CD4-positive, alpha-beta T cell treated with Interleukin-2 at 100 ng/mL for 4 hours (primary cell): ENCODE data around the gene CEP76.
"Not testable (repeated sequence)": the region's sequence is repeated elsewhere in the genome, so short reads cannot be mapped to it uniquely, and the experiment has no call there.

Source experiments
- DNase-seq: peaks from one replicate; pipeline ENCODE4 v3.0.0-alpha.2; 2020; ENCODE audit warnings: low spot score

Gene CEP76

DNA sequence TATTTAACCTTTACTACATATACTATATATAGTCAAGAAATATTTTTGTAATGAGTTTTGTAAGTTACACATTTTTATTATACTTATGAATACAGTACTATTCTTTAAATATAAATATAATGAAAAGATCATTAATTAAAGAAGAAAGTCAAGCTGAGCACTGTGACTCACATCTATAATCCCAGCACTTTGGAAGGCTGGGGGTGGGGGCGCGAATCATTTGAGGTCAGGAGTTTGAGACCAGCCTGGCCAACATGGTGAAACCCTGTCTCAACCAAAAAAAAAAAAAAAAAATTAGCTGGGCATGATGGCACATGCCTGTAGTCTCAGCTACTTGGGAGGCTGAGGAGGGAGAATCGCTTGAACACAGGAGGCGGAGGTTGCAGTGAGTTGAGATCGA lies 58.8 kb downstream of the CEP76 start:
- not testable (repeated sequence) for DNase-seq

DNA sequence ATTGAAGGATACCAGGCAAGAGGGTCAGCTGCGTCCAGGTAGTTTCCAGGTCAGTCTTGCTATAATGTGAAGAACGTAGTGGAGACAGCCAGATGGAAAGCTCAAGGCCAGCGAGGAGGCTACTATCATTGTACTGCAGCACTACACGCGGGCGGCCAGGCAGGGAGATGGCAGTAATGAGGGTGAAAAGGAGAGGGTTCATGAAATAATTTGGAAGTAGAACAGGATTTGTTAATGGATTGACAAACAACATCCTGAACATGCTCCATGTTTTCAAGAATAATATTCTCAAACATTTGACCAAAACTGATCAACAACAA lies 61.7 kb downstream of the CEP76 start:
- DNase-seq, result no peak

DNA sequence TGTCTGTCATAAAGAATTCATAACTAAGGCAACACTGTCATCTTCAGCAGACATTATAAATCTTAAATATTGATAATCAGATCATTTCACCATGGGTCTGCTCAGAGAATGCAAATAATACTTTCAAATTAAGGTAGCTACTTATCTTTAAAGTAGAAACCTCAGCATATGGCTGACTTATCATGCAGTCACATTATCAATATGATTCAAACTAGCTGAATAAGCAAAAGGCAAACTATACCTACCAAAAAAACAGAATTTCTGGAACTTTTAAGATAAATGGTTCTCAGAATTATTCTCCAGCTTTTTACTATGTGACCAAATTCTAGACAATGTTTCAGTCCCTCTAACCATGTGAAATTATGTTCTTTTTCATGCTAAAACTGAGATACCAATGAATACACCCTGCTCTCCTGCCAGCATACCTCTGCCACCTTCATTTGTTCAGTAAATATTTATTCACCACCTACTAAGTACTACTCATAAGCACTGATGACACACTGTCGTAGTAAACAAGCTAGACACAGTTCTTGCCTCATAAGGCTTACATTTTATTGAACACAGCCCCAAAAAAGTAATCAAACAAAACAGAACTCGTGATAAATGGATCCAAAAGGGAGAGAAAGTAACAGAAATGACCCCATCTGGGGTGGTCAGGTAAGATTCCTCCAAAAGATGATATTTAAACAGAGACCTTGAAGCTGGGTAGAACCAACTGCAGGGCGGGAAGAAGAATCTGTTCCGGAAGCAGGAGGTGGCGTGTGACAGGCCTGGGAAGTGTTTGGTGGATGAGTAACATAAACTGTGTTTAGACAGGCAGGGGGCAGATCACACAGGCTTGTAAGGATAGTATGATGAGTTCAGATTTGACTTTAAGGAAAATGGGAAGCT lies 62.3 kb downstream of the CEP76 start:
- DNase-seq, result no peak

DNA sequence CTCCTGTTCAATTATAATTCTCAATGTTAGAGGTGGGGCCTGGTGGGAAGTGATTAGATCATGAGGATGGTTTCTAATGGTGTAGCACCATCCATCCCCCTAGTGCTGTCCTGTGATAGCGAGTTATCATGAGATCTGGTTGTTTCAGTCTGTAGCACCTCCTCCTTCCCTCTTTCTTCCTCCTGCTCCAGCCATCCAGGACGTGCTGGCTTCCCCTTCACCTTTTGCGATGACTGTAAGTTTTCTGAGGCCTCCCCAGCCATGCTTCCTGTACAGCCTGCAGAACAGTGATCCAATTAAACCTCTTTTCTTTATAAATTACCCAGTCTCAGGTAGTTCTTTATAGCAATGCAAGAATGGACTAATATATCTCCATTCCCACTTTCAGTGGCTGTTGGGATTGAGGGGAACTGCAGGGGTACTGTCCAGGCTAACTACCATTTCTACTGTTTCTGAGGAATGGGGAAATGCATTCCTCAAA lies 63.8 kb downstream of the CEP76 start:
- no peak for DNase-seq

DNA sequence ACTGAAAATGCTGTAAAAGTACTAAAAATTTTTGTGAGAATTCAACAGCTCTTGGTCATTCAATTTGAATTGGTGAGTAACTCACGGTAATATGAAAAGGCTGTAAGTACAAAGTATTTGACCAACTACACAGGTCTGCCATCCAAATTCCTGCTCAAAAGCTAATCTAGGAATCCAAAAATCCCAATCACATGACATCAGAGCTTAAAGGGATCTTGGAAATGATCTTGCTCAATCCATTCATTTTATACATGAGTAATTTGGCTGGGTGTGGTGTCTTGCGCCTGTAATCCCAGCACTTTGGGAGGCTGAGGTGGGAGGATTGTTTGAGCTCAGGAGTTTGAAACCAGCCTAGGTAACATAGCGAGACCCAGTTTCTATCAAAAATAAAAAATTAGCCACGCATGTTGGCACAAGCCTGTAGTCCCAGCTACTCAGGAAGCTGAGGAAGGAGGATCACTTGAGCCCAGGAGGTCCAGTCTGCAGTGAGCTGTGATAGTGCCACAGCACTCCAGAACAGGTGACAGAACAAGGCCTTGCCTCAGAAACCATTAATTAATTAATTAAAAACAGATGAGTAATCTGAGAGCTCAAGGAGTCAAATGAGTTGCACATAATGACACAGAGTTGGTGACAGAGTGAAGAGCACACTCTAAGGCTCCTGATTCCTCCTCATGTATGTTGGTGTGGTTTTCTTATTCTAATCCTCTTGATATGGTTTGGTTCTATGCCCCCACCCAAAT lies 64.5 kb downstream of the CEP76 start:
- no peak for DNase-seq

DNA sequence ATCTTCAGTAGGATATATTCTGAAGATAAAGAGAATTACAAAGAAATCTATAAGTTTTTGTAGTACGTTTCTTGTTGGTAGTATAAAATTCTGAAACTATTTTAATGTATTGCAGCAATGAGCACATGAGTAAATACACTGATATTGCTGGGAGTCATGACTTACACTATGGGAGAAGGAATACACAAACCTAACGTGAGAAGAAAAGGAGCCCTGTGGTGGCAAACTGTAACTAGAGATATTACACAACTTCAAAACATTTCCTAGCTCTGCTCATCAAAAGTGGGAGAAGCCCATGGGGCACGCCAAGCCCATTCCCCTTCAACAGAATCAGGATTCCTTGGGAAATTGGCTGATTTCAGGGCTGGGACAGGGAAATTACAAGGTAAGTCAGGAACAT lies 65.1 kb downstream of the CEP76 start:
- no peak for DNase-seq

DNA sequence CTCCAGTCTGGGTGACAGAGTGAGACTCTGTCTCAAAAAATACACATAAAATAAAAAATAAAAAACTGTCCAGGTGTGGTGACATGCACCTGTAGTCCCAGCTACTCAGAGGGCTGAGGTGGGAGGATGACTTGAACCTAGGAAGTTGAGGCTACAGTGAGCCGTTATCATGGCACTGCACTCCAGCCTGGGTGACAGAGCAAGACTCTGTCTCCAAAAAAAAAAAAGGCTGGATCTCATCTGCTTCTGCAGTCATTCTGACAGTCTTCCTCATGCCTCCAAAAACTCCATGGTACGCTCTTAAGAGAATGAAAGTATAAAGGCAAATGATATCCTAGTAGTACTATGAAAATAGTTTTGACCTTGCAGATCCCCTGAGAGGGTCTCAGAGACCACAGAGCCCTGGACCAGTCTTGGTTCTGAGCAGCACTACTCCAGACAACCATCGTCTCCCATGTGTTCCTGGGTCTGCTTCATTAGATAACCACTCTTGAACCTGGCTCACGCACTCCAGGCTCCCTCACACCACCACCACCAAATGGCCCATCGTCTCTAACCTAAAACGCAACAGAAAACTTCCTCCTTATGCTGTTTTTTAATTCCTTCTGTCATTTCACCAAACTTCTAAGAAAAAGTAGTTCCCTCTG lies 70.6 kb downstream of the CEP76 start:
- no peak for DNase-seq

DNA sequence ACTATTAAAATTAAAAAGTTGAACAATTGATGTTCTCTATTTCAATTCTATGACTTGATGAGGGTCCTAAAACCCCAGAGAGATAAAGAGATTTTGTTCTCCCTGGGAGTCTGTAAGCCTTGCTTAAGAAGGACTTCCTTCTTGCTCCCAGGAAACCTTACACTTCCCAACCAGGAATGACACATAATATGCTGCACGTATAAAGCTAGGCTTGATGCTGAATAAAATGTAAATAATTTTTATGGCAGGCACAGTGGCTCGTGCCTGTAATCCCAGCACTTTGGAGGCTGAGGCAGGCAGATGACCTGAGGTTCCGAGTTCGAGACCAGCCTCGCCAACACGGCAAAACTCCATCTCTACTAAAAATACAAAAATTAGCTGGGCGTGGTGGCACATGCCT lies 72.4 kb downstream of the CEP76 start:
- no peak for DNase-seq

DNA sequence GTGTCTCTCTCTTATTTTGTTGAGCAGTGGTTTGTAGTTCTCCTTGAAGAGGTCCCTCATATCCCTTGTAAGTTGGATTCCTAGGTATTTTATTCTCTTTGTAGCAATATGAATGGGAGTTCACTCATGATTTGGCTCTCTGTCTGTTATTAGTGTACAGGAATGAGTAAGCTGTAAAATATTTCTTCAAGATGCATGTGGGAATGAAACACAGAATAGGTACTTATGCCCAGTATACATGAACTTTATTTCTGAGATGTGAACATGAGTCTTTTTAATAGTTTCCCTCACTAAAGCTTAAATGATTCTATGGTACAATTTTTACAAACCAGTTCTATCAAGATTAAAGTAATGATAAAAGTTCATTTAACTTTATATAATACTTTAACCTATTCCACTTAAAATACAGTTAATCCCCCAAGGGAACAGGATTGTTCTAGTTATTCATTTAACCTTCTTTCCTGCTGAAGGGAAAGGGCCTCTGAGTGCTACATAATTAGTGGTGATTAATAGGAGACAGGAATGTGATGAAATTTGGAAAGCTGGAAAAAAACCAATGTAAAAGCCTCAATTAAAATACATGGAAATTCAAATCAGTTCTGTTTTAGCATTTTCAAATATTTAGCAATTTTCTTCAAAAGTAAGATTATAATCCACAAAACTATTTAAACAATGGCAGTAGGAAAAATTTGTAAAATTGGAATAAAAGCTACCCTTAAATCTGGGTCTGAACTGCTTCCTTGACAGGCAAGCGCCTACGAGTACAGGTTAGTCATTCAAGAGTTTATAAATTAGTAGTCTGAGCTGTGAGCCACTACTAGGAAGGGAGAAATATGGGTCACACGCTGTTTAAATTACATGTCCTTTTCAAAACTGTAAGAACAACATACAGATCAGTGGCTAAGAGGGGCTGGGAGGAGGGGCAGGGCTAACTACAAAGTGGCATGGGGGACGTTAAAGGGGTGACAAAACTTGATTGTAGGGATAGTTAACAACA lies 73.5 kb downstream of the CEP76 start:
- no peak for DNase-seq

DNA sequence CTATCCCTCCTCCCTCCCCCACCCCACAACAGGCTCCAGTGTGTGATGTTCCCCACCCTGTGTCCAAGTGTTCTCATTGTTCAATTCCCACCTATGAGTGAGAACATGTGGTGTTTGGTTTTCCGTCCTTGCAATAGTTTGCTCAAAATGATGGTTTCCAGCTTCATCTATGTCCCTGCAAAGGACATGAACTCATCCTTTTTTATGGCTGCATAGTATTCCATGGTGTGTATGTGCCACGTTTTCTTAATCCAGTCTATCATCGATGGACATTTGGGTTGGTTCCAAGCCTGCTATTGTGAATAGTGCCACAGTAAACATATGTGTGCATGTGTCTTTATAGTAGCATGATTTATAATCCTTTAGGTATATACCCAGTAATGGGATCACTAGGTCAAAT lies 75.3 kb downstream of the CEP76 start:
- not testable (repeated sequence) for DNase-seq

DNA sequence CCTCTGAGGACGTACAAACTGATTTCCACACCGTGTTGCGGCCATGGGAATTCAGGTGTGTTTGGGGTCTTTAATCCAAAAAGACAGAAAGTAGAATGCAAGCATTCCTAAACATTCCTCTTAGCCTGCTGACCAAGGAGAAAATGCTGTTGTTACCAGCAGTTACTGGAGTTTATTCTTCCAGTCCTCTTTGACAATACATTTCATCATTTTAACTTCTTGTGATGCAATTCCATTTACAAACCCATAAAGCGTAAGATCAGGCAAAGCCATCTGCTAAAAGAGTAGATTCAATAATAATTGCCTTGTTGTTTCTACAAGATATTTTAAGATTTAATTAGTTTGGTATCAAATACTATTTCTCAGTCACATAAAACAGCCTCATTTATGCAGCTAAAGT lies 77.3 kb downstream of the CEP76 start:
- no peak for DNase-seq
